ENCODE data around the gene AMZ1. TPM values are rescaled to one million over a fixed set of nuclear protein-coding genes. Genes with fewer than 3 reads are reported as not detected.

Gene AMZ1
- total RNA-seq, 1 donor, result 0.36 TPM

GRCh38 chr7:2663121-2663886 is 24.7 kb upstream of the AMZ1 start:
- no peak for TF ChIP-seq CTCF (IDR thresholded peaks at IDR 0.05; ENCODE audit: insufficient read depth, low read length)
- DNase-seq (ENCODE audit: low read depth), result no peak

GRCh38 chr7:2663960-2664359 is 24.0 kb upstream of the AMZ1 start:
- no peak for DNase-seq (ENCODE audit: low read depth)
- TF ChIP-seq CTCF (IDR thresholded peaks at IDR 0.05; ENCODE audit: insufficient read depth, low read length), result no peak

More at GRCh38 chr7:2663121-2663886, 24.7 kb upstream of the AMZ1 start:
- no peak overlapping the region for H3K4me3 ChIP-seq (ENCODE audit: low read depth, low read length)

GRCh38 chr7:2665359-2665791 is 22.6 kb upstream of the AMZ1 start:
- TF ChIP-seq CTCF (IDR thresholded peaks at IDR 0.05; ENCODE audit: insufficient read depth, low read length), result no peak
- no peak for DNase-seq (ENCODE audit: low read depth)
- H3K4me3 ChIP-seq (ENCODE audit: low read depth, low read length), result no peak overlapping the region

More at GRCh38 chr7:2663960-2664359, 24.0 kb upstream of the AMZ1 start:
- no peak overlapping the region for H3K4me3 ChIP-seq (ENCODE audit: low read depth, low read length)

GRCh38 chr7:2666155-2666554 is 21.8 kb upstream of the AMZ1 start:
- H3K4me3 ChIP-seq (ENCODE audit: low read depth, low read length), result no peak overlapping the region
- no peak for TF ChIP-seq CTCF (IDR thresholded peaks at IDR 0.05; ENCODE audit: insufficient read depth, low read length)
- no peak for DNase-seq (ENCODE audit: low read depth)

- no peak for TF ChIP-seq CTCF (IDR thresholded peaks at IDR 0.05; ENCODE audit: insufficient read depth, low read length)
- H3K4me3 ChIP-seq (ENCODE audit: low read depth, low read length), result no peak overlapping the region
- DNase-seq (ENCODE audit: low read depth), result no peak
Observed at GRCh38 chr7:2666588-2667250, 21.3 kb upstream of the AMZ1 start.

GRCh38 chr7:2667843-2668242 is 20.2 kb upstream of the AMZ1 start:
- no peak for TF ChIP-seq CTCF (IDR thresholded peaks at IDR 0.05; ENCODE audit: insufficient read depth, low read length)
- DNase-seq (ENCODE audit: low read depth), result no peak
- H3K4me3 ChIP-seq (ENCODE audit: low read depth, low read length), result no peak overlapping the region

Data from fibroblast of the aortic adventitia (primary cell).